GM23248 (cell line): ENCODE results near the gene ZNF827.

Experiments
- EZH2 ChIP-seq: fragments of 200-600 bp; sonication (generic); IDR thresholded peaks from 2 replicates; pipeline ENCODE4 v1.6.1; 2018; ENCODE audit warnings: antibody characterized with exemption, mild to moderate bottlenecking; ENCODE audit not compliant: insufficient read depth, poor library complexity, severe bottlenecking
- EZH2phosphoT487 ChIP-seq: fragments of 200-600 bp; sonication (generic); IDR thresholded peaks from 2 replicates; pipeline ENCODE4 v1.6.1; 2018; ENCODE audit warnings: antibody characterized with exemption, moderate library complexity, mild to moderate bottlenecking, low read depth; ENCODE audit not compliant: insufficient read depth

DNA sequence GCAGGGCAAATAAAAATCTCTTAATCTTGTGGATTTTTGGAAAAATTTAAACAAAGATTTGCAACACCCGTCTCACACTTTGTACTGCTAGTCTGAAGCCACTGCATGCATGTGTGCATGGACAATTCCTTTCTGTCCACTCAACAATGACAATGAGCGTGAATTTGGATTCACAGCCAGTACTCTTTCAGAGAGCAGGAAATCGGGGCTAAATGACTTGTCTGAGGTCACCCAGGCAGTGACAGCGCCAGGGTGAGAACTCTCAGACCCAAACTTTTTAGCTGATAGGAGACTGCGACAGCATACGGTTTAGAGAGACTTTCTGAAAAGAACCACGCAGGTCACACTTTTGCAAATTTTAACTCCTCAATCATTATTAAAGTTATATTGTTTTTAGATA is 90.9 kb downstream of the ZNF827 start:
- no peak for TF ChIP-seq EZH2phosphoT487
- no peak for TF ChIP-seq EZH2
